WTC11 (cell line): ENCODE measurements around the gene CYB5B. TPM values are rescaled to one million over a fixed set of nuclear protein-coding genes. Genes with fewer than 3 reads are reported as not detected.

Source experiments
- ATAC-seq: fragments of 200-7000 bp; cut with Tn5 transposase; 2 replicates; pipeline ENCODE4 v1.10.0; 2021; ENCODE audit warnings: mild to moderate bottlenecking, moderate library complexity
- CTCF ChIA-PET: fragments of 300-600 bp; sonication (Branson Sonifier 250); formaldehyde crosslinking; loops from one replicate; lab custom pipeline; 2021; ENCODE audit warnings: antibody characterized with exemption; lab: Charles Lee
- POLR2A ChIA-PET: fragments of 350-600 bp; sonication (Branson Sonifier 250); formaldehyde crosslinking; loops from one replicate; lab custom pipeline; 2021; ENCODE audit warnings: antibody characterized with exemption; lab: Charles Lee
- DNase-seq: peaks from one replicate; pipeline ENCODE4 v3.0.0; 2021; ENCODE audit warnings: low spot score
- H3K27ac Mint-ChIP-seq: 2 replicates; pipeline ENCODE4 v1.8.0; 2021; ENCODE audit warnings: mixed read lengths
- H3K27me3 Mint-ChIP-seq: 2 replicates; pipeline ENCODE4 v1.8.0; 2021; ENCODE audit warnings: low read depth, mild to moderate bottlenecking, moderate library complexity, mixed read lengths
- H3K36me3 Mint-ChIP-seq: 2 replicates; pipeline ENCODE4 v1.8.0; 2021; ENCODE audit warnings: mixed read lengths
- H3K4me1 Mint-ChIP-seq: 2 replicates; pipeline ENCODE4 v1.8.0; 2022; ENCODE audit warnings: mixed read lengths
- H3K4me3 Mint-ChIP-seq: 2 replicates; pipeline ENCODE4 v1.8.0; 2021; ENCODE audit warnings: mild to moderate bottlenecking, moderate library complexity, mixed read lengths
- H3K9me3 Mint-ChIP-seq: 2 replicates; pipeline ENCODE4 v1.8.0; 2021; ENCODE audit warnings: mixed read lengths
- FOXK1 ChIP-seq: sonication (generic); formaldehyde crosslinking; IDR thresholded peaks from 2 replicates; pipeline ENCODE4 v1.8.0; 2022; ENCODE audit warnings: mild to moderate bottlenecking, moderate library complexity, missing genetic modification reagents
- GABPB1 ChIP-seq: sonication (generic); formaldehyde crosslinking; IDR thresholded peaks from 2 replicates; pipeline ENCODE4 v1.8.1; 2023; ENCODE audit warnings: mild to moderate bottlenecking, missing genetic modification reagents
- GRHL2 ChIP-seq: fragments of 250-450 bp; sonication (Bioruptor Pico); IDR thresholded peaks from 2 replicates; pipeline ENCODE4 v1.8.0; 2022; ENCODE audit warnings: mild to moderate bottlenecking, moderate library complexity; ENCODE audit not compliant: insufficient replicate concordance, severe bottlenecking
- GTF2I ChIP-seq: fragments of 250-450 bp; sonication (Bioruptor Pico); conservative IDR thresholded peaks from 2 replicates; pipeline ENCODE4 v1.4.0; 2021; ENCODE audit warnings: mild to moderate bottlenecking
- JAZF1 ChIP-seq: fragments of 250-450 bp; sonication (Bioruptor Pico); IDR thresholded peaks from 2 replicates; pipeline ENCODE4 v1.9.0; 2021; ENCODE audit warnings: moderate library complexity, mild to moderate bottlenecking, inconsistent platforms
- NFE2L1 ChIP-seq: sonication (generic); formaldehyde crosslinking; IDR thresholded peaks from 2 replicates; pipeline ENCODE4 v1.8.1; 2023; ENCODE audit warnings: missing genetic modification reagents
- NFYB ChIP-seq: sonication (generic); formaldehyde crosslinking; conservative IDR thresholded peaks from 2 replicates; pipeline ENCODE4 v1.8.0; 2022; ENCODE audit warnings: low read depth, missing genetic modification reagents
- OVOL2 ChIP-seq: fragments of 250-450 bp; sonication (Bioruptor Pico); IDR thresholded peaks from 2 replicates; pipeline ENCODE4 v1.9.0; 2021; ENCODE audit warnings: mild to moderate bottlenecking, borderline replicate concordance
- SOX15 ChIP-seq: fragments of 250-450 bp; sonication (Bioruptor Pico); IDR thresholded peaks from 2 replicates; pipeline ENCODE4 v1.9.0; 2021; ENCODE audit warnings: mild to moderate bottlenecking
- ZBTB21 ChIP-seq: sonication (generic); formaldehyde crosslinking; IDR thresholded peaks from 2 replicates; pipeline ENCODE4 v1.8.1; 2023; ENCODE audit warnings: mild to moderate bottlenecking, missing genetic modification reagents, borderline replicate concordance
- ZNF219 ChIP-seq: sonication (generic); formaldehyde crosslinking; IDR thresholded peaks from 2 replicates; pipeline ENCODE4 v1.8.0; 2023; ENCODE audit warnings: missing genetic modification reagents, mild to moderate bottlenecking, borderline replicate concordance
- total RNA-seq: library from RNA; stranded (reverse); gene quantifications from 3 replicates; pipeline ENCODE4 v1.2.3, GENCODE V29; 2021
- TF ChIP-seq, protein P1 (sequence below): sonication (generic); formaldehyde crosslinking; IDR thresholded peaks from 2 replicates; pipeline ENCODE4 v1.8.0; 2022; ENCODE audit warnings: mild to moderate bottlenecking, missing genetic modification reagents
- TF ChIP-seq, protein P2 (sequence below): fragments of 200-600 bp; IDR thresholded peaks from 2 replicates; pipeline ENCODE4 v1.8.0; 2022; ENCODE audit warnings: antibody characterized with exemption
- TF ChIP-seq, protein P3 (sequence below): fragments of 250-450 bp; sonication (Bioruptor Pico); IDR thresholded peaks from 2 replicates; pipeline ENCODE4 v1.9.0; 2021; ENCODE audit warnings: moderate library complexity, mild to moderate bottlenecking, inconsistent platforms, borderline replicate concordance
- TF ChIP-seq, protein P4 (sequence below): sonication (generic); formaldehyde crosslinking; IDR thresholded peaks from 2 replicates; pipeline ENCODE4 v1.8.1; 2022; ENCODE audit warnings: low read depth, missing genetic modification reagents, borderline replicate concordance
- TF ChIP-seq, protein P5 (sequence below): sonication (generic); formaldehyde crosslinking; IDR thresholded peaks from 2 replicates; pipeline ENCODE4 v1.8.0; 2023; ENCODE audit warnings: missing genetic modification reagents
- TF ChIP-seq, protein P6 (sequence below): sonication (generic); formaldehyde crosslinking; IDR thresholded peaks from 2 replicates; pipeline ENCODE4 v1.8.1; 2022; ENCODE audit warnings: missing genetic modification reagents, borderline replicate concordance

Gene CYB5B
- total RNA-seq, 1 experiment from 2014 or later: 109 TPM

DNA sequence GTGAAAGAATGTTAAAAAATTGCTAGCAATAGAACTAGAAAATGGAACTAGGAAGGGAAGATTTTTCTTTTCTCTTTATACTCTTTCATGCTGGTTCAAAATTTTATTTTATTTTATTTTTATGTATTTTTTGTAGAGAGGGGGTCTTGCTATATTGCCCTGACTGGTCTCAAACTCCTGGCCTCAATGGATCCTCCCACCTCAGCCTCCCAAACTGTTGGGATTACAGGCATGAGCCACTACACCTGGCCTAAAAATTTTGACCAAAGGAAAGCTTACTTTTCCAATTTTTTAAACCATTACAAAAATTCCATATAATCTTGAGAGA, 28.6 kb upstream of the CYB5B start:
- H3K9me3 Mint-ChIP-seq: no peaks in the 10 kb centered on the region
- ChIA-PET POLR2A (no interaction called here), CTCF (interaction anchor here (0.6 to 2.5 kb wide), 50 partner anchors 9 to 541 kb away, joined by 3 to 23 read pairs (median 4); partner anchors contain the start of genes CYB5B, NOB1 and TERF2)
- no peak for ATAC-seq
- no peak overlapping the region for H3K4me3 Mint-ChIP-seq
- H3K4me1 Mint-ChIP-seq: peaks cover 12% of the 10 kb centered on the region
- DNase-seq: no peak
- 0 out of 2 replicates have a peak, but pooled peaks cover 3% of the 10 kb centered on the region for H3K27me3 Mint-ChIP-seq
- TF ChIP-seq OVOL2 (CRISPR knock-in tag) (no peak), NFE2L1 (CRISPR knock-in tag) (no peak), NFYB (CRISPR knock-in tag) (no peak), SOX15 (CRISPR knock-in tag) (no peak), GTF2I (CRISPR knock-in tag) (peak; percentile 65; the same call in 1 of the 2 replicates), GRHL2 (CRISPR knock-in tag) (no peak)
- TF ChIP-seq, protein P1, sequence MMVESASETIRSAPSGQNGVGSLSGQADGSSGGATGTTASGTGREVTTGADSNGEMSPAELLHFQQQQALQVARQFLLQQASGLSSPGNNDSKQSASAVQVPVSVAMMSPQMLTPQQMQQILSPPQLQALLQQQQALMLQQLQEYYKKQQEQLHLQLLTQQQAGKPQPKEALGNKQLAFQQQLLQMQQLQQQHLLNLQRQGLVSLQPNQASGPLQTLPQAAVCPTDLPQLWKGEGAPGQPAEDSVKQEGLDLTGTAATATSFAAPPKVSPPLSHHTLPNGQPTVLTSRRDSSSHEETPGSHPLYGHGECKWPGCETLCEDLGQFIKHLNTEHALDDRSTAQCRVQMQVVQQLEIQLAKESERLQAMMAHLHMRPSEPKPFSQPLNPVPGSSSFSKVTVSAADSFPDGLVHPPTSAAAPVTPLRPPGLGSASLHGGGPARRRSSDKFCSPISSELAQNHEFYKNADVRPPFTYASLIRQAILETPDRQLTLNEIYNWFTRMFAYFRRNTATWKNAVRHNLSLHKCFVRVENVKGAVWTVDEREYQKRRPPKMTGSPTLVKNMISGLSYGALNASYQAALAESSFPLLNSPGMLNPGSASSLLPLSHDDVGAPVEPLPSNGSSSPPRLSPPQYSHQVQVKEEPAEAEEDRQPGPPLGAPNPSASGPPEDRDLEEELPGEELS (CRISPR knock-in tag): no peak
- TF ChIP-seq, protein P2, sequence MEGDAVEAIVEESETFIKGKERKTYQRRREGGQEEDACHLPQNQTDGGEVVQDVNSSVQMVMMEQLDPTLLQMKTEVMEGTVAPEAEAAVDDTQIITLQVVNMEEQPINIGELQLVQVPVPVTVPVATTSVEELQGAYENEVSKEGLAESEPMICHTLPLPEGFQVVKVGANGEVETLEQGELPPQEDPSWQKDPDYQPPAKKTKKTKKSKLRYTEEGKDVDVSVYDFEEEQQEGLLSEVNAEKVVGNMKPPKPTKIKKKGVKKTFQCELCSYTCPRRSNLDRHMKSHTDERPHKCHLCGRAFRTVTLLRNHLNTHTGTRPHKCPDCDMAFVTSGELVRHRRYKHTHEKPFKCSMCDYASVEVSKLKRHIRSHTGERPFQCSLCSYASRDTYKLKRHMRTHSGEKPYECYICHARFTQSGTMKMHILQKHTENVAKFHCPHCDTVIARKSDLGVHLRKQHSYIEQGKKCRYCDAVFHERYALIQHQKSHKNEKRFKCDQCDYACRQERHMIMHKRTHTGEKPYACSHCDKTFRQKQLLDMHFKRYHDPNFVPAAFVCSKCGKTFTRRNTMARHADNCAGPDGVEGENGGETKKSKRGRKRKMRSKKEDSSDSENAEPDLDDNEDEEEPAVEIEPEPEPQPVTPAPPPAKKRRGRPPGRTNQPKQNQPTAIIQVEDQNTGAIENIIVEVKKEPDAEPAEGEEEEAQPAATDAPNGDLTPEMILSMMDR: no peak
- H3K27ac Mint-ChIP-seq: no peak overlapping the region
- no peaks in the 10 kb centered on the region for H3K36me3 Mint-ChIP-seq

DNA sequence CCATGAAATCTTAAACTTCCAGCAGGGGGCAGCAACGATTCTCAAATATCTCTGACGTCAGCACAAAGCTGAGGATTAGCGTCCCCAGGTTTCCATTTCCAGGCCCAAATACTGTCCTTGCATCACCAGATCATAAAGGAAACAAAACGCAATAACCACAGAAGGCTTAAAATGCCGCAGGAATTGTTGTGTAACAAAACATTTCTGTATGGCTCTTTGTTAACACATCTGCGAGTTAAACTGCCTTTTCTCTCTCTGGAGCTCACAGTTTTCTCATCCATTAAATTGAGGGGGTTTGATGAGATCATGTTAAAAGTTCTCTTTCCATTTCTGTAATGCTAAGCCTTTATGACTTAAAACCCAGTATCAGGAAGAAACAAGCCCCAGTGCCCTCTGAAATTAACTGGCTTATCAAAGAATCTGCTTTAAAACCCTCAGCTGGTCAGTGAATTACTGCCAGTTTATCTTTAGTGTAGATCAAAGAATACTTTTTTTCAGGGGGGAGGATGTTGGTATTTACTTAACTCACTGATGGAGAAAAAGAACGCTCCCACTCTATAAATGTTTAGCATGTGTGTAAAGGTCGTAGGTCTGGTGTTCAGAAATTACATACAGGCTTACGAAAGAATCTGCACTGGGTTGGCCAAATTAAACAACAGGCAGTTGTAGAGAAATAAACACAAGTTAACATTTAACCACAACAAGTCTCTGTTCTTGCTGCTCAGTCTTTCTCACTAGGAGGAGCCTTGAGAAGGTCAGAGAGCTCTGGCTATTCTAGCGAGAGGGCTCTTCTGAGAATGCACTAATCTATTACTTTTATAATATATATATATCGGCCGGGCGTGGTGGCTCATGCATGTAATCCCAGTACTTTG, 28.0 kb upstream of the CYB5B start:
- DNase-seq: peak; percentile 71
- POLR2A ChIA-PET: no interaction called here
- CTCF ChIA-PET: interaction anchor here (0.6 to 2.5 kb wide), 54 partner anchors 9 to 541 kb away, joined by 3 to 25 read pairs (median 4); partner anchors contain the start of genes CYB5B, NOB1 and TERF2
- Mint-ChIP-seq H3K36me3 (no peaks in the 10 kb centered on the region), H3K27me3 (0 out of 2 replicates have a peak, but pooled peaks cover 3% of the 10 kb centered on the region), H3K9me3 (no peaks in the 10 kb centered on the region), H3K4me3 (no peak overlapping the region), H3K27ac (peak overlapping the region; percentile 22), H3K4me1 (peaks cover 12% of the 10 kb centered on the region)
- TF ChIP-seq, protein P3, sequence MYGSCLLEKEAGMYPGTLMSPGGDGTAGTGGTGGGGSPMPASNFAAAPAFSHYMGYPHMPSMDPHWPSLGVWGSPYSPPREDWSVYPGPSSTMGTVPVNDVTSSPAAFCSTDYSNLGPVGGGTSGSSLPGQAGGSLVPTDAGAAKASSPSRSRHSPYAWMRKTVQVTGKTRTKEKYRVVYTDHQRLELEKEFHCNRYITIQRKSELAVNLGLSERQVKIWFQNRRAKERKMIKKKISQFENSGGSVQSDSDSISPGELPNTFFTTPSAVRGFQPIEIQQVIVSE (CRISPR knock-in tag): no peak
- TF ChIP-seq GABPB1 (CRISPR knock-in tag) (peak; percentile 83), JAZF1 (CRISPR knock-in tag) (no peak)
- peak; percentile 27; the same call in 1 of the 2 replicates for ATAC-seq

DNA sequence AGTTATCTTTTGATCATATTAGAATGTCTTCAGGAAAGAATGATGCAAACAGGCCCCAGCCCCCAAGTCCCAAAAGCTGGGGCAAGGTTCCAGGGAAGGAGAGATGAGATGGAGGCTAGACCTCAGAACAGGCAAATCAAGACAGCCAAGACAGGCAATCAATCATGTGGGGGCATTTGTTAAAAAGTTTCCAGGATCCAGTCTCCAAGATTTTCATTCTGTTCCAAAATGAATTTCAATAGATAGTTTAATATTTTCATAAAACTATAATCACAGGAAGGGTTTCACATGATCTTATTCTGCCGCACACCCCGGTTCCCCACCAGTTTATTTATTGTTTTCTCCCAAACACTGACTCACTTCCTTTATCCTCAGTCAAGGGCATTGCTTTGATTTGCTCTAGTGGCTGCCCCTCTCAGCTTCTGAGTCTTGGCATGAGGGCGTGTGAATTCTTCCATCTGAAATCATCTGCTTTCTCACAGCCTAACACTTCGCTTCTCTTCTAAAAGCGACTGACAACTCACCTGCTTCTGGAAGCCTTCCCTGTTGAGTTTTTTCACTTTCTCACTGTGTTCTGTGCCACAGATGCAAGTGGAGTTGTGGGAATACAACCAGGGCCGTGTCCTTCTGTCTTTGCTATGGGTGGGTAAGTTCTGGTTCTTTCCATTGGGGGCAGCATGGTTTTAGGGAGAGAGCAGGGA, 26.4 kb upstream of the CYB5B start:
- DNase-seq: peak; percentile 53
- no peaks in the 10 kb centered on the region for H3K9me3 Mint-ChIP-seq
- TF ChIP-seq, protein P4, sequence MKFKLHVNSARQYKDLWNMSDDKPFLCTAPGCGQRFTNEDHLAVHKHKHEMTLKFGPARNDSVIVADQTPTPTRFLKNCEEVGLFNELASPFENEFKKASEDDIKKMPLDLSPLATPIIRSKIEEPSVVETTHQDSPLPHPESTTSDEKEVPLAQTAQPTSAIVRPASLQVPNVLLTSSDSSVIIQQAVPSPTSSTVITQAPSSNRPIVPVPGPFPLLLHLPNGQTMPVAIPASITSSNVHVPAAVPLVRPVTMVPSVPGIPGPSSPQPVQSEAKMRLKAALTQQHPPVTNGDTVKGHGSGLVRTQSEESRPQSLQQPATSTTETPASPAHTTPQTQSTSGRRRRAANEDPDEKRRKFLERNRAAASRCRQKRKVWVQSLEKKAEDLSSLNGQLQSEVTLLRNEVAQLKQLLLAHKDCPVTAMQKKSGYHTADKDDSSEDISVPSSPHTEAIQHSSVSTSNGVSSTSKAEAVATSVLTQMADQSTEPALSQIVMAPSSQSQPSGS (CRISPR knock-in tag): no peak
- TF ChIP-seq, protein P5, sequence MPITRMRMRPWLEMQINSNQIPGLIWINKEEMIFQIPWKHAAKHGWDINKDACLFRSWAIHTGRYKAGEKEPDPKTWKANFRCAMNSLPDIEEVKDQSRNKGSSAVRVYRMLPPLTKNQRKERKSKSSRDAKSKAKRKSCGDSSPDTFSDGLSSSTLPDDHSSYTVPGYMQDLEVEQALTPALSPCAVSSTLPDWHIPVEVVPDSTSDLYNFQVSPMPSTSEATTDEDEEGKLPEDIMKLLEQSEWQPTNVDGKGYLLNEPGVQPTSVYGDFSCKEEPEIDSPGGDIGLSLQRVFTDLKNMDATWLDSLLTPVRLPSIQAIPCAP (CRISPR knock-in tag): no peak
- no peak for TF ChIP-seq FOXK1 (CRISPR knock-in tag)
- TF ChIP-seq, protein P6, sequence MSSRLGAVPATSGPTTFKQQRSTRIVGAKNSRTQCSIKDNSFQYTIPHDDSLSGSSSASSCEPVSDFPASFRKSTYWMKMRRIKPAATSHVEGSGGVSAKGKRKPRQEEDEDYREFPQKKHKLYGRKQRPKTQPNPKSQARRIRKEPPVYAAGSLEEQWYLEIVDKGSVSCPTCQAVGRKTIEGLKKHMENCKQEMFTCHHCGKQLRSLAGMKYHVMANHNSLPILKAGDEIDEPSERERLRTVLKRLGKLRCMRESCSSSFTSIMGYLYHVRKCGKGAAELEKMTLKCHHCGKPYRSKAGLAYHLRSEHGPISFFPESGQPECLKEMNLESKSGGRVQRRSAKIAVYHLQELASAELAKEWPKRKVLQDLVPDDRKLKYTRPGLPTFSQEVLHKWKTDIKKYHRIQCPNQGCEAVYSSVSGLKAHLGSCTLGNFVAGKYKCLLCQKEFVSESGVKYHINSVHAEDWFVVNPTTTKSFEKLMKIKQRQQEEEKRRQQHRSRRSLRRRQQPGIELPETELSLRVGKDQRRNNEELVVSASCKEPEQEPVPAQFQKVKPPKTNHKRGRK (CRISPR knock-in tag): no peak
- TF ChIP-seq ZBTB21 (CRISPR knock-in tag): no peak
- no peak for TF ChIP-seq OVOL2 (CRISPR knock-in tag)
- no peak for TF ChIP-seq ZNF219
- TF ChIP-seq, protein P2: peak; percentile 38; the same call in 1 of the 2 replicates

More for the DNA sequence above, 26.4 kb upstream of the CYB5B start:
- Mint-ChIP-seq H3K27ac (no peak overlapping the region; the same call in 1 of the 2 replicates), H3K36me3 (no peaks in the 10 kb centered on the region), H3K4me1 (peaks cover 12% of the 10 kb centered on the region), H3K27me3 (0 out of 2 replicates have a peak, but pooled peaks cover 3% of the 10 kb centered on the region), H3K4me3 (no peak overlapping the region)
- ATAC-seq: peak; percentile 99
- POLR2A ChIA-PET: interaction anchor here (0.6 to 1.3 kb wide), 3 partner anchors 20 to 328 kb away, joined by 3 read pairs; partner anchors contain the start of gene NQO1
- CTCF ChIA-PET: interaction anchor here (0.6 to 2.0 kb wide), 40 partner anchors 9 to 555 kb away, joined by 3 to 25 read pairs (median 4); partner anchors contain the start of genes CYB5B, NOB1 and NQO1
